OCI-LY1 (cell line): ENCODE data around the gene ETF1.

Source experiments
- CTCF ChIP-seq: fragments of 200-600 bp; sonication (generic), shearing (Covaris generic); IDR thresholded peaks from 2 replicates; pipeline ENCODE4 v1.5.1; 2017; ENCODE audit warnings: mild to moderate bottlenecking, antibody characterized with exemption, low read length, moderate library complexity, mixed read lengths
- EZH2 ChIP-seq: fragments of 200-600 bp; sonication (generic), shearing (Covaris generic); IDR thresholded peaks from 2 replicates; pipeline ENCODE4 v1.8.0; 2017; ENCODE audit warnings: borderline replicate concordance, mixed run types, mild to moderate bottlenecking, antibody characterized with exemption, low read length, moderate library complexity, mixed read lengths

GRCh38 chr5:138582959-138583358 lies 39.9 kb upstream of the ETF1 start:
- TF ChIP-seq EZH2, result no peak
- no peak for TF ChIP-seq CTCF
